Measurements from ENCODE around the gene RASGRP3.

The RASGRP3 gene

DNA sequence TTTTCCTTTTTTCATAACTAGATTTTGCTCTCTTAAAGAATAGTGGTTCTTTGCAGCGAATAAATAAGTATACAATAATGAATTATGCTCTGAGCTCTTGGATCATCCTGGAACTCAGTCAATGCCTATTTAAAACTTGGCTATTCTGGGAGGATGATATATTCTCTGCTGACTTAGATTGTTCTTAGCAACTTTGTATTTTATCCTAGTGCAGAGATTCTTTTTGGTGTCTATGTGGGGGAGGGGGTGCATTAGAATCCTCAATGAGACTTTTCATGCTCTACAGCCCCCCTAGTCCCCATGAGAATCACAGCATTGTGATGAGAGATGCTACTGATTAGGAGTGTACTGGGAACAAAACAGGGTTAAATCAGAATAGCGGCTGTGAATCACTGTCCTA, 131.5 kb downstream of the RASGRP3 start:
- DNase-seq (ENCODE audit: low read depth in 1 of 2, low spot score in 1 of 2): no peak
- in situ Hi-C loops (cut with HindIII; ENCODE audit: low pct_unique_long_range_greater_than_20kb, low sequenced_read_pairs): no loop called here
- no peak for TF ChIP-seq JUND (IDR thresholded peaks at IDR 0.05; ENCODE audit: low read depth)

DNA sequence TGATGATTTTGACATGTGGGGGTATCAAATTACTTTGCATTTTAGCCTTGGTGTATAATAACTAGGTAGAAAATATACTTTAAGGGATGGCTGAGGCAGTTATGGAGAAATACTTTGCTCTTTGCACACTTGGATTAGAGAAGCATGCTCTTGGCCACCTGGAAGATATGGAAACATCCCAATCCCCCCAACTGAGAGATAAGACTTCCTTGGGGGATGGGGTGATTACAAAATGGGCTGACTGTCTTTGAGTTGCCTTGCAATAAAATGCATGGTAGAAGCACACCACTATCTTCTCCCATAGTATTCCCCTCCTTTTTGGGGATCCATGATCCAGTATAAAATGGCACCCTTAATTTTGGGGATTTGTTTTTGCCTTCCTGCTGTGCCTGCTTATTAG, 137.7 kb downstream of the RASGRP3 start:
- in situ Hi-C loops (cut with HindIII; ENCODE audit: low pct_unique_long_range_greater_than_20kb, low sequenced_read_pairs): no loop called here
- DNase-seq (ENCODE audit: low read depth in 1 of 2, low spot score in 1 of 2): no peak
- TF ChIP-seq JUND (IDR thresholded peaks at IDR 0.05; ENCODE audit: low read depth): no peak

All from T47D (cell line).